NB4 (cell line): ENCODE results near the gene PTK6.

ENCODE experiments used
- DNase-seq: peaks from one replicate; pipeline ENCODE4 v3.0.0; 2010; ENCODE audit warnings: low read depth
- H3K4me3 ChIP-seq: one replicate; pipeline ENCODE4 v1.5.1; 2011; ENCODE audit warnings: mild to moderate bottlenecking, low read depth, low read length, moderate library complexity
- CTCF ChIP-seq: IDR thresholded peaks from one replicate; pipeline ENCODE4 v1.5.1; 2012; ENCODE audit warnings: low read depth, low read length
- MAX ChIP-seq: IDR thresholded peaks from 2 replicates; pipeline ENCODE4 v1.6.1; 2011; ENCODE audit warnings: low read depth, low read length
- MYC ChIP-seq: IDR thresholded peaks from 2 replicates; pipeline ENCODE4 v1.6.1; 2011; ENCODE audit warnings: low read depth, low read length
- POLR2A ChIP-seq: IDR thresholded peaks from 2 replicates; pipeline ENCODE4 v1.6.1; 2011; ENCODE audit warnings: mild to moderate bottlenecking; ENCODE audit not compliant: insufficient read length; ENCODE audit errors: extremely low read depth

The PTK6 gene

GRCh38 chr20:63536997-63537524, at the start of gene PTK6:
Gene PTK6 (minus strand): TSS chr20:63537376. CDS start chr20:63537314, 62 bp downstream.
- peak within 1 kb of the TSS; percentile 43 for H3K4me3 ChIP-seq
- peak; percentile 62; the same call in 1 of the 2 replicates for TF ChIP-seq MYC
- TF ChIP-seq CTCF, result no peak
- DNase-seq, result peak; percentile 75

- DNase-seq, result no peak
- no peak overlapping the region for H3K4me3 ChIP-seq
- TF ChIP-seq MYC (no peak), POLR2A (no peak), CTCF (no peak), MAX (no peak)
Measured at GRCh38 chr20:63586797-63587196, 49.6 kb upstream of the PTK6 start.

GRCh38 chr20:63585616-63586565, 48.7 kb upstream of the PTK6 start:
- H3K4me3 ChIP-seq, result no peak overlapping the region
- TF ChIP-seq MYC (no peak), POLR2A (no peak), MAX (no peak), CTCF (no peak)
- DNase-seq, result no peak

- H3K4me3 ChIP-seq, result no peak overlapping the region
- no peak for TF ChIP-seq MYC
- TF ChIP-seq CTCF, result no peak
- no peak for TF ChIP-seq MAX
- no peak for TF ChIP-seq POLR2A
- DNase-seq, result no peak
Measured at GRCh38 chr20:63582382-63583063, 45.3 kb upstream of the PTK6 start.

GRCh38 chr20:63580796-63581461, 43.8 kb upstream of the PTK6 start:
- TF ChIP-seq CTCF (peak; percentile 39), POLR2A (no peak)
- peak; percentile 64 for DNase-seq
- no peak overlapping the region for H3K4me3 ChIP-seq
